Immature natural killer cell (primary cell): ENCODE results near the gene PKMYT1. TPM values are rescaled to one million over a fixed set of nuclear protein-coding genes. Genes with fewer than 3 reads are reported as not detected.
"Not testable (repeated sequence)": the region's sequence is repeated elsewhere in the genome, so short reads cannot be mapped to it uniquely, and the experiment has no call there.

Experiments
- DNase-seq, 3 donors: peaks; one replicate each; pipeline ENCODE4 v3.0.0; 2022; ENCODE audit warnings: mixed read lengths in 1 of 3
- H3K27ac Mint-ChIP-seq, 6 donors: one replicate each; pipeline ENCODE4 v1.8.0; 2020; ENCODE audit warnings: mixed read lengths in 6 of 6, mild to moderate bottlenecking in 5 of 6, inconsistent platforms in 4 of 6, moderate library complexity in 3 of 6
- H3K27me3 Mint-ChIP-seq, 3 donors: one replicate each; pipeline ENCODE4 v1.8.0; 2020 to 2021; ENCODE audit warnings: low read depth in 3 of 3, mild to moderate bottlenecking in 3 of 3, mixed read lengths in 3 of 3, moderate library complexity in 3 of 3, inconsistent platforms in 1 of 3
- H3K36me3 Mint-ChIP-seq, 3 donors: one replicate each; pipeline ENCODE4 v1.8.0; 2020; ENCODE audit warnings: mixed read lengths in 3 of 3, inconsistent platforms in 2 of 3, mild to moderate bottlenecking in 2 of 3
- H3K4me1 Mint-ChIP-seq, 2 donors: one replicate each; pipeline ENCODE4 v1.8.0; 2020; ENCODE audit warnings: inconsistent platforms in 2 of 2, mild to moderate bottlenecking in 2 of 2, mixed read lengths in 2 of 2, moderate library complexity in 1 of 2
- H3K4me3 Mint-ChIP-seq, 5 donors: one replicate each; pipeline ENCODE4 v1.8.0; 2020; ENCODE audit warnings: mild to moderate bottlenecking in 5 of 5, mixed read lengths in 5 of 5, inconsistent platforms in 3 of 5, moderate library complexity in 3 of 5
- H3K9me3 Mint-ChIP-seq, 6 donors: one replicate each; pipeline ENCODE4 v1.8.0; 2020; ENCODE audit warnings: mild to moderate bottlenecking in 6 of 6, mixed read lengths in 6 of 6, inconsistent platforms in 4 of 6, moderate library complexity in 3 of 6
- polyA plus RNA-seq, 3 donors: library from polyadenylated mRNA; unstranded; fragments of 300-500 nt; fragmentation: Illumina TruSeq; gene quantifications; one replicate each; pipeline ENCODE4 v1.2.3, GENCODE V29; 2021

The PKMYT1 gene
- polyA plus RNA-seq, 3 donors from 2014 or later: 3.2 to 4.3 TPM; not detected in 1

GRCh38 chr16:2948807-2949704 is 31.2 kb downstream of the PKMYT1 start:
- Mint-ChIP-seq H3K27ac (no peak overlapping the region), H3K4me1 (no peaks in the 10 kb centered on the region), H3K36me3 (peaks cover 0 to 9% (median 5%) of the 10 kb centered on the region in 3 donors), H3K4me3 (no peak overlapping the region), H3K9me3 (no peaks in the 10 kb centered on the region), H3K27me3 (peaks cover 0 to 4% (median 3%) of the 10 kb centered on the region in 3 donors)
- no peak for DNase-seq

GRCh38 chr16:2946649-2947048 is 33.6 kb downstream of the PKMYT1 start:
- DNase-seq: no peak
- H3K27me3 Mint-ChIP-seq: peaks cover 0 to 4% (median 0%) of the 10 kb centered on the region in 3 donors
- H3K4me1 Mint-ChIP-seq: peaks cover 0 to 2% of the 10 kb centered on the region in 2 donors
- no peak overlapping the region for H3K27ac Mint-ChIP-seq
- H3K4me3 Mint-ChIP-seq: no peak overlapping the region
- peaks cover 8 to 20% (median 10%) of the 10 kb centered on the region in 3 donors for H3K36me3 Mint-ChIP-seq
- H3K9me3 Mint-ChIP-seq: no peaks in the 10 kb centered on the region

GRCh38 chr16:2943716-2944115 is 36.5 kb downstream of the PKMYT1 start:
- H3K36me3 Mint-ChIP-seq: peaks cover 12 to 31% (median 13%) of the 10 kb centered on the region in 3 donors
- H3K27me3 Mint-ChIP-seq, H3K4me1 Mint-ChIP-seq, H3K27ac Mint-ChIP-seq, DNase-seq, H3K4me3 Mint-ChIP-seq, H3K9me3 Mint-ChIP-seq: not testable (repeated sequence)

- peaks cover 11 to 27% (median 12%) of the 10 kb centered on the region in 3 donors for H3K36me3 Mint-ChIP-seq
- H3K4me1 Mint-ChIP-seq: peaks cover 0 to 2% of the 10 kb centered on the region in 2 donors
- no peak overlapping the region for H3K4me3 Mint-ChIP-seq
- H3K27me3 Mint-ChIP-seq: no peaks in the 10 kb centered on the region
- DNase-seq: no peak
- H3K27ac Mint-ChIP-seq: no peak overlapping the region
- H3K9me3 Mint-ChIP-seq: no peaks in the 10 kb centered on the region
These were observed 38.2 kb downstream of the PKMYT1 start for GRCh38 chr16:2942045-2942444.

GRCh38 chr16:2939968-2940367 is 40.3 kb downstream of the PKMYT1 start:
- Mint-ChIP-seq H3K27me3 (no peaks in the 10 kb centered on the region), H3K36me3 (peaks cover 8 to 27% (median 12%) of the 10 kb centered on the region in 3 donors), H3K4me1 (peaks cover 0 to 2% of the 10 kb centered on the region in 2 donors), H3K9me3 (no peaks in the 10 kb centered on the region), H3K4me3 (no peak overlapping the region), H3K27ac (no peak overlapping the region)
- DNase-seq: no peak

- Mint-ChIP-seq H3K9me3 (no peaks in the 10 kb centered on the region), H3K4me1 (peaks cover 0 to under 1% of the 10 kb centered on the region in 2 donors), H3K36me3 (peaks cover 8 to 32% (median 12%) of the 10 kb centered on the region in 3 donors), H3K4me3 (no peak overlapping the region), H3K27ac (no peak overlapping the region), H3K27me3 (peaks cover 0 to 2% (median 0%) of the 10 kb centered on the region in 3 donors)
- DNase-seq: no peak
These were observed 42.0 kb downstream of the PKMYT1 start for GRCh38 chr16:2938206-2938605.

GRCh38 chr16:2937170-2937569 is 43.1 kb downstream of the PKMYT1 start:
- no peak for DNase-seq
- H3K27ac Mint-ChIP-seq: no peak overlapping the region
- no peaks in the 10 kb centered on the region for H3K9me3 Mint-ChIP-seq
- H3K4me1 Mint-ChIP-seq: no peaks in the 10 kb centered on the region
- H3K36me3 Mint-ChIP-seq: peaks cover 4 to 25% (median 14%) of the 10 kb centered on the region in 3 donors
- no peak overlapping the region for H3K4me3 Mint-ChIP-seq
- H3K27me3 Mint-ChIP-seq: peaks cover 0 to 2% (median 0%) of the 10 kb centered on the region in 3 donors

GRCh38 chr16:2936436-2937011 is 43.7 kb downstream of the PKMYT1 start:
- H3K27me3 Mint-ChIP-seq: peaks cover 0 to 2% (median 0%) of the 10 kb centered on the region in 3 donors
- H3K4me3 Mint-ChIP-seq: no peak overlapping the region
- DNase-seq: no peak
- H3K36me3 Mint-ChIP-seq: peaks cover 4 to 24% (median 15%) of the 10 kb centered on the region in 3 donors
- no peaks in the 10 kb centered on the region for H3K9me3 Mint-ChIP-seq
- no peaks in the 10 kb centered on the region for H3K4me1 Mint-ChIP-seq
- H3K27ac Mint-ChIP-seq: no peak overlapping the region

GRCh38 chr16:2934450-2934849 is 45.8 kb downstream of the PKMYT1 start:
- Mint-ChIP-seq H3K27me3 (peaks cover 0 to 2% (median 0%) of the 10 kb centered on the region in 3 donors), H3K4me1 (no peaks in the 10 kb centered on the region), H3K27ac (peak overlapping the region in 1 of 6 donors; percentile 44), H3K9me3 (no peaks in the 10 kb centered on the region), H3K36me3 (peaks cover 0 to 16% (median 12%) of the 10 kb centered on the region in 3 donors), H3K4me3 (no peak overlapping the region)
- DNase-seq: no peak

GRCh38 chr16:2933701-2934100 is 46.5 kb downstream of the PKMYT1 start:
- H3K4me3 Mint-ChIP-seq: no peak overlapping the region
- no peak overlapping the region for H3K27ac Mint-ChIP-seq
- no peak for DNase-seq
- H3K36me3 Mint-ChIP-seq: peaks cover 0 to 13% (median 12%) of the 10 kb centered on the region in 3 donors
- no peaks in the 10 kb centered on the region for H3K9me3 Mint-ChIP-seq
- no peaks in the 10 kb centered on the region for H3K4me1 Mint-ChIP-seq
- peaks cover 0 to 2% (median 0%) of the 10 kb centered on the region in 3 donors for H3K27me3 Mint-ChIP-seq

GRCh38 chr16:2933136-2933535 is 47.1 kb downstream of the PKMYT1 start:
- peaks cover 0 to 2% (median 0%) of the 10 kb centered on the region in 3 donors for H3K27me3 Mint-ChIP-seq
- H3K36me3 Mint-ChIP-seq: peaks cover 0 to 13% (median 12%) of the 10 kb centered on the region in 3 donors

GRCh38 chr16:2931231-2931914 is 48.9 kb downstream of the PKMYT1 start:
- not testable (repeated sequence) for H3K27ac Mint-ChIP-seq, H3K27me3 Mint-ChIP-seq, H3K9me3 Mint-ChIP-seq, H3K4me3 Mint-ChIP-seq, DNase-seq
- H3K4me1 Mint-ChIP-seq: peaks cover 6 to 10% of the 10 kb centered on the region in 2 donors
- H3K36me3 Mint-ChIP-seq: peaks cover 0 to 13% (median 12%) of the 10 kb centered on the region in 3 donors

More at GRCh38 chr16:2933136-2933535, 47.1 kb downstream of the PKMYT1 start:
- Mint-ChIP-seq H3K4me1 (no peaks in the 10 kb centered on the region), H3K4me3 (no peak overlapping the region), H3K27ac (no peak overlapping the region), H3K9me3 (no peaks in the 10 kb centered on the region)
- DNase-seq: no peak

GRCh38 chr16:2930236-2930635 is 50.0 kb downstream of the PKMYT1 start:
- H3K27ac Mint-ChIP-seq: no peak overlapping the region
- DNase-seq: no peak
- no peaks in the 10 kb centered on the region for H3K9me3 Mint-ChIP-seq
- peaks cover 0 to 12% (median 9%) of the 10 kb centered on the region in 3 donors for H3K36me3 Mint-ChIP-seq
- peaks cover 0 to 2% (median 0%) of the 10 kb centered on the region in 3 donors for H3K27me3 Mint-ChIP-seq
- H3K4me1 Mint-ChIP-seq: peaks cover 6 to 10% of the 10 kb centered on the region in 2 donors
- no peak overlapping the region for H3K4me3 Mint-ChIP-seq
